ENCODE measurements around the gene PPP1R12C.

DNA sequence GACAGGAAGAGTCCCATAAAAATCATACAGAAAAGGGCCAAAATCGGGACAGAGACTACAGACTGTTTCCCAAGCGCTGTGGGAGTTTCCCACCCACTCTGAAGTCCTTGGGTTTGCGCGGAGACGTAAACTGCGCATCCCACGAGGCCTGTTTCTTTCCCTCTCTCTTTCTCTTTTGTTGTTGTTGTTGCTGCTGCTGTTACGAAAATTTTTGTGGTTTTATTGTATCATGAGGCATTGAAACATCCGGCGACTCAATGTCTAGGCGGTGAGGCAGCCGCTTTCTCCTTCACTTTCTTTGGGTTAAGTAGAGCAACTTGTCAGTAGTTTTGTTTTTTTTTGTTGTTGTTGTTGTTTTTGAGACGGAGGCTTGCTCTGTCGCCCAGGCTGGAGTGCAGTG, 1.6 kb upstream of the PPP1R12C start:
- TF ChIP-seq CTCF (IDR thresholded peaks at IDR 0.05) (no peak), POLR2A (IDR thresholded peaks at IDR 0.05) (no peak)

Measured in testis (tissue), 2 donors.